CD4-positive, alpha-beta T cell (primary cell): ENCODE data around the gene PRR22. TPM values are rescaled to one million over a fixed set of nuclear protein-coding genes. Genes with fewer than 3 reads are reported as not detected.

Source experiments
- ATAC-seq: fragments of 200-7000 bp; cut with Tn5 transposase; one replicate; pipeline ENCODE4 v1.10.0; 2022; ENCODE audit warnings: mild to moderate bottlenecking; ENCODE audit not compliant: poor library complexity
- CTCF ChIA-PET: fragments of 350-600 bp; sonication (Branson Sonifier 250); formaldehyde crosslinking; loops from one replicate; lab custom pipeline; 2021; ENCODE audit warnings: antibody characterized with exemption, inconsistent platforms; lab: Charles Lee
- POLR2A ChIA-PET: fragments of 350-600 bp; sonication (Branson Sonifier 250); formaldehyde crosslinking; loops from one replicate; lab custom pipeline; 2021; ENCODE audit warnings: antibody characterized with exemption, inconsistent platforms; lab: Charles Lee
- DNase-seq, 14 experiments: peaks; one replicate each; pipeline ENCODE4 v3.0.0-alpha.2; 2013 to 2020; ENCODE audit warnings: mixed read lengths in 2 of 14
- H3K27ac ChIP-seq, 2 donors: one replicate each; pipeline versions ENCODE4 v1.5.1 to v1.7.0; 2013; ENCODE audit warnings: low read length in 2 of 2, low read depth in 1 of 2, mild to moderate bottlenecking in 1 of 2
- H3K27me3 ChIP-seq, 2 experiments: 1 replicate in 1 of 2; 2 replicates in 1 of 2; pipeline versions ENCODE4 v1.6.1 to v1.7.0; 2013; ENCODE audit warnings: low read length in 2 of 2, control low read depth in 1 of 2, mild to moderate bottlenecking in 1 of 2, moderate library complexity in 1 of 2; ENCODE audit not compliant: insufficient read depth in 2 of 2, control insufficient read depth in 1 of 2
- H3K36me3 ChIP-seq: one replicate; pipeline ENCODE4 v1.6.1; 2013; ENCODE audit warnings: low read length, control low read depth; ENCODE audit not compliant: insufficient read depth
- H3K4me1 ChIP-seq: one replicate; pipeline ENCODE4 v1.6.1; 2013; ENCODE audit warnings: low read length, control low read depth; ENCODE audit not compliant: insufficient read depth
- H3K4me3 ChIP-seq: one replicate; pipeline ENCODE4 v1.5.1; 2013; ENCODE audit warnings: mild to moderate bottlenecking, low read length, moderate library complexity
- H3K9me3 ChIP-seq, 2 experiments: 1 replicate in 1 of 2; 2 replicates in 1 of 2; pipeline versions ENCODE4 v1.6.1 to v1.7.0; 2013; ENCODE audit warnings: low read length in 2 of 2, mild to moderate bottlenecking in 2 of 2, control low read depth in 1 of 2, moderate library complexity in 1 of 2; ENCODE audit not compliant: control insufficient read depth in 1 of 2, insufficient read depth in 1 of 2
- H3K27ac Mint-ChIP-seq: one replicate; pipeline ENCODE4 v1.8.0; 2020; ENCODE audit warnings: mixed read lengths
- H3K27me3 Mint-ChIP-seq: one replicate; pipeline ENCODE4 v1.8.0; 2021; ENCODE audit warnings: mixed read lengths
- H3K36me3 Mint-ChIP-seq: one replicate; pipeline ENCODE4 v1.8.0; 2021; ENCODE audit warnings: low read depth, mixed read lengths
- H3K4me1 Mint-ChIP-seq: one replicate; pipeline ENCODE4 v1.8.0; 2021; ENCODE audit warnings: low read depth, mixed read lengths
- H3K4me3 Mint-ChIP-seq: one replicate; pipeline ENCODE4 v1.8.0; 2020; ENCODE audit warnings: mild to moderate bottlenecking, mixed read lengths
- H3K9me3 Mint-ChIP-seq: one replicate; pipeline ENCODE4 v1.8.0; 2020; ENCODE audit warnings: mixed read lengths
- CTCF ChIP-seq: fragments of 200-600 bp; IDR thresholded peaks from one replicate; pipeline ENCODE4 v1.8.0; 2022; ENCODE audit warnings: antibody characterized with exemption, mild to moderate bottlenecking
- intact Hi-C, 2 experiments: fragments of 100-400 bp; cut with DNase I in 1 of 2; cut with micrococcal nuclease in 1 of 2; formaldehyde crosslinking; loops; one replicate each; pipeline versions ENCODE4 v1.15.1 to v1.9.0; 2023 to 2025; cut with DNase I, micrococcal nuclease
- total RNA-seq, 174 experiments: library from RNA in 2 of 174; stranded (reverse) in 2 of 174; gene quantifications; one replicate each; pipeline ENCODE4 v1.2.3 and lab custom pipeline; 2021 to 2026

PRR22 gene
- total RNA-seq, 2 experiments from 2014 or later, result 3.1 to 4.9 TPM

GRCh38 chr19:5778402-5778801 lies 6.1 kb downstream of the PRR22 start:
- intact Hi-C loops, result loop anchor here in 1 of 2 experiments (10.0 kb wide), 1 partner anchor 246 kb away; no protein-coding TSS in a partner anchor
- H3K36me3 ChIP-seq, result no peaks in the 10 kb centered on the region
- no peak overlapping the region for H3K27ac Mint-ChIP-seq
- ChIA-PET POLR2A (no interaction called here), CTCF (interaction anchor here (0.6 kb wide), 1 partner anchor 1174 kb away, joined by 3 read pairs; no protein-coding TSS in a partner anchor)
- H3K4me1 ChIP-seq, result no peaks in the 10 kb centered on the region
- H3K4me3 Mint-ChIP-seq, result no peak overlapping the region
- H3K27me3 ChIP-seq, result peaks cover 0 to under 1% of the 10 kb centered on the region in 2 experiments
- no peak for TF ChIP-seq CTCF
- H3K9me3 Mint-ChIP-seq, result no peaks in the 10 kb centered on the region
- no peaks in the 10 kb centered on the region for H3K27me3 Mint-ChIP-seq
- H3K9me3 ChIP-seq, result peaks cover 0 to 6% of the 10 kb centered on the region in 2 experiments
- DNase-seq, result no peak
- ATAC-seq, result no peak
- no peak overlapping the region for H3K27ac ChIP-seq
- H3K4me3 ChIP-seq, result no peak overlapping the region
- H3K4me1 Mint-ChIP-seq, result no peaks in the 10 kb centered on the region
- H3K36me3 Mint-ChIP-seq, result no peaks in the 10 kb centered on the region

- H3K36me3 Mint-ChIP-seq, result no peaks in the 10 kb centered on the region
- no peaks in the 10 kb centered on the region for H3K9me3 ChIP-seq
- no peaks in the 10 kb centered on the region for H3K36me3 ChIP-seq
- no peaks in the 10 kb centered on the region for H3K27me3 Mint-ChIP-seq
- H3K27ac Mint-ChIP-seq, result no peak overlapping the region
- POLR2A ChIA-PET, result no interaction called here
- no peak for TF ChIP-seq CTCF
- no peaks in the 10 kb centered on the region for H3K4me1 ChIP-seq
- H3K4me3 Mint-ChIP-seq, result no peak overlapping the region
- CTCF ChIA-PET, result no interaction called here
- no peak overlapping the region for H3K27ac ChIP-seq
- H3K4me1 Mint-ChIP-seq, result no peaks in the 10 kb centered on the region
- ATAC-seq, result no peak
- no peaks in the 10 kb centered on the region for H3K9me3 Mint-ChIP-seq
- H3K4me3 ChIP-seq, result no peak overlapping the region
- no peak for DNase-seq
- H3K27me3 ChIP-seq, result peaks cover 3% of the 10 kb centered on the region in 2 experiments
- intact Hi-C loops, result loop anchor here in 1 of 2 experiments (10.0 kb wide), 1 partner anchor 249 kb away; no protein-coding TSS in a partner anchor
Observed at GRCh38 chr19:5775668-5776309, 8.8 kb downstream of the PRR22 start.

- H3K27ac Mint-ChIP-seq, result no peak overlapping the region
- Histone ChIP-seq H3K27me3 (peaks cover 3% of the 10 kb centered on the region in 2 experiments), H3K4me1 (no peaks in the 10 kb centered on the region), H3K27ac (no peak overlapping the region), H3K4me3 (no peak overlapping the region), H3K36me3 (no peaks in the 10 kb centered on the region), H3K9me3 (no peaks in the 10 kb centered on the region)
- no peak for DNase-seq
- no peak for ATAC-seq
- no peak overlapping the region for H3K4me3 Mint-ChIP-seq
- H3K9me3 Mint-ChIP-seq, result no peaks in the 10 kb centered on the region
- no peaks in the 10 kb centered on the region for H3K27me3 Mint-ChIP-seq
- TF ChIP-seq CTCF, result no peak
- POLR2A ChIA-PET, result no interaction called here
- no peaks in the 10 kb centered on the region for H3K36me3 Mint-ChIP-seq
- CTCF ChIA-PET, result no interaction called here
- no peaks in the 10 kb centered on the region for H3K4me1 Mint-ChIP-seq
- intact Hi-C loops, result loop anchor here in 1 of 2 experiments (10.0 kb wide), 1 partner anchor 250 kb away; no protein-coding TSS in a partner anchor
Observed at GRCh38 chr19:5774921-5775320, 9.6 kb downstream of the PRR22 start.
